ENCODE measurements around the gene WDR72. TPM values are rescaled to one million over a fixed set of nuclear protein-coding genes. Genes with fewer than 3 reads are reported as not detected.

Gene WDR72
- total RNA-seq, 4 donors from 2014 or later, result 1.7 TPM; not detected in 3

DNA sequence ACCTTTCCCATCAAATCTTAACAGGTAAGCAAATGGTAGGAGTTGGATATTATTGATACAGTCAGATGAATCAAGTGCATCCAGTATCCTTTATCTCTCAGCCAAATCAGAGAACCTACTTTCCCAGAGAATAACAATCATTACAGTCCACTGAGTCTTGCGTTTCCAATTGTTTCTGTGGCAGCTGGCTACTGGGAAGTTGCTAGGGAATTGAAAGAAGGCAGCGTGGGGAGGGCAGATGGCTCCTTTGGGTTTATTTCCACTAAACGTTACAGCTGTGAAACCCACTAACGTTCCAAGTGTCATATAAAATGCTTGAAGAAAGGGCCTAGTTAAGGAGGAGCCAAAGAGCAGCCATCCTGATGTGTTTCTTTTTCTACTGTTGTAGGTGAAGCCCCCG, 78.4 kb downstream of the WDR72 start:
- Histone ChIP-seq H3K9me3 (no peaks in the 10 kb centered on the region), H3K4me1 (no peaks in the 10 kb centered on the region), H3K27ac (no peak overlapping the region), H3K27me3 (no peaks in the 10 kb centered on the region), H3K4me3 (no peak overlapping the region), H3K36me3 (no peaks in the 10 kb centered on the region)
- no peak for ATAC-seq
- WGBS, 2 donors (ENCODE audit: low coverage in 1 of 2), result 70 to 71% methylated on average over 2 to 5 of the region's 5 CpGs
- no peak for TF ChIP-seq CTCF (IDR thresholded peaks at IDR 0.05)
- no peak for TF ChIP-seq POLR2A (IDR thresholded peaks at IDR 0.05)
- no peak for TF ChIP-seq POLR2AphosphoS5 (IDR thresholded peaks at IDR 0.05)
- TF ChIP-seq EP300 (IDR thresholded peaks at IDR 0.05), result no peak

GRCh38 chr15:53675832-53676231, 83.6 kb downstream of the WDR72 start:
- Histone ChIP-seq H3K27ac (no peak overlapping the region), H3K36me3 (no peaks in the 10 kb centered on the region), H3K27me3 (no peaks in the 10 kb centered on the region), H3K4me1 (no peaks in the 10 kb centered on the region), H3K9me3 (no peaks in the 10 kb centered on the region), H3K4me3 (no peak overlapping the region)
- ATAC-seq, result no peak
- TF ChIP-seq EP300 (IDR thresholded peaks at IDR 0.05), result no peak
- no peak for TF ChIP-seq CTCF (IDR thresholded peaks at IDR 0.05)
- TF ChIP-seq POLR2A (IDR thresholded peaks at IDR 0.05), result no peak
- TF ChIP-seq POLR2AphosphoS5 (IDR thresholded peaks at IDR 0.05), result no peak

DNA sequence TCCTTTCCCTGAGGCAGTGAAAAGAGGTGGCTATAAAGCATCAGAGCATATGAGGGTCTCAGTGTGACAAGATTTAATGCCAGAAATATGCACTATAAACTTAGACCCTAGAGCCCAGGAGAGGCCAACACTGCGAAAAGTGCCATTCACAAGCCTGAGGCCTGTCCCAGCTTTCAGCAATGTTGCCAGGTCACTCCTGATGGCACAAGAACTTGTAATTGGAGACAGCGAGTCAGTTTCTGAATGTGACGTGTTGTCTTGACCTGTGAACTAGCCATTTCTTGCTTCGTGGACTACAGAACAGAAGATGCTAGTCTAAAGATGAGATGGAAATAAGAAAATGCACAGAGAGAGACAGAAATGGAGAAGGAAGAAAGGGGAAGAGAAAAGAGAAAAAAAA, 87.9 kb downstream of the WDR72 start:
- Histone ChIP-seq H3K27ac (no peak overlapping the region), H3K9me3 (no peaks in the 10 kb centered on the region), H3K4me1 (no peaks in the 10 kb centered on the region), H3K27me3 (no peaks in the 10 kb centered on the region), H3K36me3 (no peaks in the 10 kb centered on the region), H3K4me3 (no peak overlapping the region)
- WGBS, 2 donors (ENCODE audit: low coverage in 1 of 2), result 35% methylated on average over 3 of the region's 4 CpGs; no CpG with 5 or more reads in 1 of the 2 donors
- TF ChIP-seq POLR2A (IDR thresholded peaks at IDR 0.05) (no peak), POLR2AphosphoS5 (IDR thresholded peaks at IDR 0.05) (no peak), CTCF (IDR thresholded peaks at IDR 0.05) (no peak), EP300 (IDR thresholded peaks at IDR 0.05) (no peak)
- no peak for ATAC-seq

DNA sequence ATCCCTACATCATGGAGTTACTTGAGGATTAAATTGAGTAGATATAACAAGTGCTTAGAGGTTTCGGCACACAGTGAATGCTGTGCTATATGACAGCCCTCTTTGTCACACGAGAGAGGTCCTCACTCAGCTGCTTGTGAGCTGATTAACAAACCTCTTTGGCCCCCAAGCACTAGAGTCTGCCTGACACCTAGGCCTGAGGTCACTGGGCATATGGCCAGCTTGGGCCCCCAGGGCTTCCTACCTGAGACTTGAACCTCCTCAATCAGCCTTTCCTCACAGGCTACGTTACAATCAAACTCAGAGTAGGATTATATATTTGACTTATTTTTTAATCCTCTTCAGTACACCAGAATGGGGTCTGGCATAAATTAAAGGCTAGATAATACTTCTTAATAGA, 88.8 kb downstream of the WDR72 start:
- no peak for ATAC-seq

More for the DNA sequence above, 88.8 kb downstream of the WDR72 start:
- H3K27ac ChIP-seq, result no peak overlapping the region
- no peaks in the 10 kb centered on the region for H3K27me3 ChIP-seq
- TF ChIP-seq EP300 (IDR thresholded peaks at IDR 0.05), result no peak
- TF ChIP-seq POLR2AphosphoS5 (IDR thresholded peaks at IDR 0.05), result no peak
- no peak for TF ChIP-seq CTCF (IDR thresholded peaks at IDR 0.05)
- TF ChIP-seq POLR2A (IDR thresholded peaks at IDR 0.05), result no peak
- H3K9me3 ChIP-seq, result no peaks in the 10 kb centered on the region
- H3K4me3 ChIP-seq, result no peak overlapping the region
- H3K4me1 ChIP-seq, result no peaks in the 10 kb centered on the region
- H3K36me3 ChIP-seq, result no peaks in the 10 kb centered on the region
- WGBS, 2 donors (ENCODE audit: low coverage in 1 of 2), result 84% methylated on average over 3 of the region's 3 CpGs; no CpG with 5 or more reads in 1 of the 2 donors

Measured in gastroesophageal sphincter (tissue), 4 donors.